Uterus (tissue), 4 donors: ENCODE results near the gene TTYH1. TPM values are rescaled to one million over a fixed set of nuclear protein-coding genes. Genes with fewer than 3 reads are reported as not detected.
A peak's percentile ranks its signal among the peaks of the same experiment; 100 is the strongest.

ENCODE experiments used
- DNase-seq, 2 donors: peaks; one replicate each; pipeline ENCODE4 v3.0.0-alpha.2; 2019 to 2020
- H3K27ac ChIP-seq, 2 donors: fragments of 200-600 bp; sonication (generic); 1 replicate in 1 of 2; 2 replicates in 1 of 2; pipeline ENCODE4 v1.5.1; 2016 to 2018
- H3K27me3 ChIP-seq, 2 donors: fragments of 200-600 bp; sonication (generic); one replicate each; pipeline ENCODE4 v1.5.1; 2018 to 2019; ENCODE audit warnings: control low read depth in 1 of 2
- H3K36me3 ChIP-seq, 2 donors: fragments of 200-600 bp; sonication (generic); one replicate each; pipeline ENCODE4 v1.5.1; 2019; ENCODE audit warnings: control low read depth in 1 of 2
- H3K4me1 ChIP-seq, 2 donors: fragments of 200-600 bp; sonication (generic); one replicate each; pipeline ENCODE4 v1.5.1; 2018 to 2019; ENCODE audit warnings: control low read depth in 1 of 2
- H3K4me3 ChIP-seq, 2 donors: fragments of 200-600 bp; sonication (generic); 1 replicate in 1 of 2; 2 replicates in 1 of 2; pipeline ENCODE4 v1.5.1; 2018 to 2019; ENCODE audit warnings: mild to moderate bottlenecking in 1 of 2
- H3K9me3 ChIP-seq, 2 donors: fragments of 200-600 bp; sonication (generic); one replicate each; pipeline ENCODE4 v1.5.1; 2019; ENCODE audit warnings: control low read depth in 1 of 2
- POLR2A ChIP-seq, 2 donors: fragments of 450-650 bp; IDR thresholded peaks; one replicate each; pipeline ENCODE4 v1.6.1; 2016; ENCODE audit warnings: antibody characterized with exemption in 2 of 2, mild to moderate bottlenecking in 1 of 2, moderate library complexity in 1 of 2
- intact Hi-C: fragments of 100-400 bp; cut with DNase I; formaldehyde crosslinking; loops from one replicate; pipeline ENCODE4 v1.15.1; 2023; ENCODE audit warnings: low total_unique reads
- total RNA-seq, 4 donors: library from RNA; depleted of rRNA in 3 of 4; stranded (reverse); fragments of >200 nt in 3 of 4; gene quantifications; one replicate each; pipeline versions ENCODE4 v1.1.0 to v1.2.4, GENCODE V29; 2014 to 2023
- TF ChIP-seq, protein P1 (sequence below), 4 experiments: fragments of 200-600 bp in 2 of 4; fragments of 450-650 bp in 2 of 4; sonication (generic) in 2 of 4; IDR thresholded peaks; one replicate each; pipeline ENCODE4 v1.5.1; 2016 to 2019; ENCODE audit warnings: antibody characterized with exemption in 4 of 4, mild to moderate bottlenecking in 2 of 4, moderate library complexity in 1 of 4
- donor health status: DM: yes; HTN: yes; CAD: no.

Gene TTYH1
- total RNA-seq, 4 donors from 2014 or later = 1.9 to 10.2 TPM; not detected in 2

DNA sequence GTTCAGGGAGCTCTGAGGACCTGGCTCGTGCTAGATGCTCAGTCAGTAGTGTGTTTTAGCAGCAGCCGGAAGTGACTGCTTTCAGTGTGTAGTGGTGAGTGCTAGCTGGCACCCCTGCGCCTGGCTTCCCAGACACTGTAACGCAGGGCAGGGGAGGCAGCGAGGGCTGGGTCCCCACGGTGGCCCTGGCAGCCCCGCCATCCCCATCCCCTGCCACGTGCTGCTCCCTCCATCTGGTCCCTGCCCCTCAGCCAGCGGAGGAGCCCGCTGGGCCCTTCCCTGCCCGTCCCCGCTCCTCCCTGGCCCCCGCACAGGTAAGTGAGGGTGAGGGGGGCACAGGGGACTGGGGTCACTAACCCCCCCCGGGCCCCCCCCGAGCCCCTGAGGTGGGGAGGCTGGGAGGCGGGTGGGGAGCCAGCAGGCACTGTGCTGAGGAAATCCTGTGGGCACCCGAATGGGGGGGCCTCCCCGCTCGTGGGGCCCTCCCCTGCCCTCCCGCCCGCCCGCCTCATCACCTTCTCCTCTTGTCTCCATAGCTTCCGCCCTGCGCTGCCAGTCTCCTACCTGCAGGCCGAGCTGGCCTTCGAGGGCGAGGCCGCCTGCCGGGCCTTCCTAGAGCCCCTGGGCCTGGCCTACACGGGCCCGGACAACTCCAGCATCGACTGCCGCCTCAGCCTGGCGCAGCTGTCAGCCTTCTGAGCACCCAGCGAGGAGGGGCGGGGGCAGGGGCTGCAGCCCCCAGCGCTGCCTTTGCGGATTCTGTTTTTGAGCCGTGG lies 45.2 kb downstream of the TTYH1 start:
- DNase-seq = no peak
- H3K36me3 ChIP-seq = no peaks in the 10 kb centered on the region

DNA sequence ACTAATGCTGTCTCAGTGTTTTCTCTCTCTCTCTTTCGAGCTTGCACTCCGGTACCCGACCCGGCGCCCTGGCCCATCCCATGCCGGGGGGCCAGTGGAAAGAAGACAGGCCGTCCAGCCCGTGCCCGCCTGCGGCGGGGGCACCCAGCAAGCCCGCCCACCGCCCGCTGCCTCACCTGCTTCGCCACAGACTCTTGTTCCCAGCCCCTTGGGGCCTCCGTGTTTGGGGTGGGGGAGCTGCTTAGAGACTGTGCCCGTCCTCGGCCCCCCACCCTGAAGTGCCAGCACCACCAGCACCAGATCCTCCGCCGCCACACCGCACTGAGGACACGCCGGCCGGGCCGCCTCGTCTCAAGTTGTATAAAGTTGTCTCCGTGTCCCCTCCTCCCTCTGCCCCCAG lies 45.9 kb downstream of the TTYH1 start:
- Histone ChIP-seq H3K9me3 (no peaks in the 10 kb centered on the region), H3K27ac (no peak overlapping the region), H3K4me1 (no peaks in the 10 kb centered on the region), H3K36me3 (no peaks in the 10 kb centered on the region), H3K27me3 (no peaks in the 10 kb centered on the region), H3K4me3 (no peak overlapping the region)
- TF ChIP-seq POLR2A (IDR thresholded peaks at IDR 0.05) = no peak
- TF ChIP-seq, protein P1, sequence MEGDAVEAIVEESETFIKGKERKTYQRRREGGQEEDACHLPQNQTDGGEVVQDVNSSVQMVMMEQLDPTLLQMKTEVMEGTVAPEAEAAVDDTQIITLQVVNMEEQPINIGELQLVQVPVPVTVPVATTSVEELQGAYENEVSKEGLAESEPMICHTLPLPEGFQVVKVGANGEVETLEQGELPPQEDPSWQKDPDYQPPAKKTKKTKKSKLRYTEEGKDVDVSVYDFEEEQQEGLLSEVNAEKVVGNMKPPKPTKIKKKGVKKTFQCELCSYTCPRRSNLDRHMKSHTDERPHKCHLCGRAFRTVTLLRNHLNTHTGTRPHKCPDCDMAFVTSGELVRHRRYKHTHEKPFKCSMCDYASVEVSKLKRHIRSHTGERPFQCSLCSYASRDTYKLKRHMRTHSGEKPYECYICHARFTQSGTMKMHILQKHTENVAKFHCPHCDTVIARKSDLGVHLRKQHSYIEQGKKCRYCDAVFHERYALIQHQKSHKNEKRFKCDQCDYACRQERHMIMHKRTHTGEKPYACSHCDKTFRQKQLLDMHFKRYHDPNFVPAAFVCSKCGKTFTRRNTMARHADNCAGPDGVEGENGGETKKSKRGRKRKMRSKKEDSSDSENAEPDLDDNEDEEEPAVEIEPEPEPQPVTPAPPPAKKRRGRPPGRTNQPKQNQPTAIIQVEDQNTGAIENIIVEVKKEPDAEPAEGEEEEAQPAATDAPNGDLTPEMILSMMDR (IDR thresholded peaks at IDR 0.05) = no peak
- intact Hi-C loops = no loop called here
- no peak for DNase-seq

More for the DNA sequence above, 45.2 kb downstream of the TTYH1 start:
- no peak overlapping the region for H3K27ac ChIP-seq
- TF ChIP-seq, protein P1 (IDR thresholded peaks at IDR 0.05) = no peak
- TF ChIP-seq POLR2A (IDR thresholded peaks at IDR 0.05) = no peak
- no peak overlapping the region for H3K4me3 ChIP-seq
- no peaks in the 10 kb centered on the region for H3K4me1 ChIP-seq
- H3K9me3 ChIP-seq = no peaks in the 10 kb centered on the region
- no peaks in the 10 kb centered on the region for H3K27me3 ChIP-seq
- intact Hi-C loops = no loop called here

DNA sequence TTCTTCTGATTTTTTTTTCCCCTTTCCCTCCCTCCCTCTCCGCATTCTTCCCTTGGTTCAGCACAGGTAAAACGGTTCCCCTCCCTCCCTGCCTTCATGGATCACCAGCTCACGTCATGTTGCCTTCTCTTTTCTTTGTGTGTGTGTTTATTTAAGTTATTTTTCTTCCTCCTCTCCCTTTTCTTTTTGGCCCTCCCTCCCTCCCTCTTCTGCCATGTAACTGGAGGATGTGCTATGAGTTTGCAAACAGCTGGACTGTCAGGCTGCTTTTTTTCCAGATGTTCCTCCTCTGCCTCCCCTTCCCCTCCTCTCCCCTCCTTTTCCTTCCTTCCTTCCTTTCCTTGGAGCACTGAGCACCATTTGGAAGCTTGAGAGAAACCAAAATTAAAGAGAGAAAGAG lies 46.3 kb downstream of the TTYH1 start:
- no peaks in the 10 kb centered on the region for H3K27me3 ChIP-seq
- no peaks in the 10 kb centered on the region for H3K9me3 ChIP-seq
- H3K27ac ChIP-seq = no peak overlapping the region
- no peak for TF ChIP-seq POLR2A (IDR thresholded peaks at IDR 0.05)
- TF ChIP-seq, protein P1 (IDR thresholded peaks at IDR 0.05) = no peak
- no peak overlapping the region for H3K4me3 ChIP-seq
- H3K4me1 ChIP-seq = no peaks in the 10 kb centered on the region
- H3K36me3 ChIP-seq = no peaks in the 10 kb centered on the region
- intact Hi-C loops = no loop called here
- DNase-seq = no peak

DNA sequence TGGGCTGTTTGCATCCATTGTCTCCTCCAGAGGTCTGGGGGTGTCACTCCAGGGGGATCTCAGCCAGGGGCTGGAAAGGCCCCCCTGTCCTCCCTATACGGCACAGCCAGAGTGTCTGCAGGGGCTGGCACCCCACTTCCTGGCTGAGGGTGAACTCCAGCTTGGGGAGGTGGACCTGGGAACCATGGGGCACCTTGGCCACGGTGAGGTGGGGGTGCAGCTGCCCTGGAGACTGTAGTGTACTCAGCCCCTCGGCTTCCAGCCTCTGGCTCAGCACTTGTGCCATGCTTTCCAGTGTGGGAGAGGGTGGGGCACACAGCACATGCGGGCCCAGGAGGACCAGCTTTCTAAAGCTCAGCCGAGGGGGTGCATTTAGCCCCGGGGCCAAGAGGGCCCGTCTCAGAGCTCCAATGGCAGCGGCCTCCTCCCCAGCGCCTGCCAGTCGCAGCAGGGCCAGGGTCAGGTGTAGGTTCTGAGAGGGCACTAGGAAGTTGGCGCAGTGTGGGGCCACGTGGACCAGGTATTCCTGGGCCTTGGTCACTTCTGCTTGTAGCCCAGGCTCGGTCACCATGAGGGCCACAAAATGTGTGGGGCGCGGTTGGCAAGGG lies 46.9 kb downstream of the TTYH1 start:
- Histone ChIP-seq H3K27me3 (no peaks in the 10 kb centered on the region), H3K9me3 (no peaks in the 10 kb centered on the region), H3K4me1 (no peaks in the 10 kb centered on the region), H3K36me3 (no peaks in the 10 kb centered on the region), H3K4me3 (peak overlapping the region in 1 of 2 donors; percentile 58), H3K27ac (peak overlapping the region; percentile 85 to 86)
- no peak for TF ChIP-seq POLR2A (IDR thresholded peaks at IDR 0.05)
- no peak for DNase-seq
- intact Hi-C loops = no loop called here

DNA sequence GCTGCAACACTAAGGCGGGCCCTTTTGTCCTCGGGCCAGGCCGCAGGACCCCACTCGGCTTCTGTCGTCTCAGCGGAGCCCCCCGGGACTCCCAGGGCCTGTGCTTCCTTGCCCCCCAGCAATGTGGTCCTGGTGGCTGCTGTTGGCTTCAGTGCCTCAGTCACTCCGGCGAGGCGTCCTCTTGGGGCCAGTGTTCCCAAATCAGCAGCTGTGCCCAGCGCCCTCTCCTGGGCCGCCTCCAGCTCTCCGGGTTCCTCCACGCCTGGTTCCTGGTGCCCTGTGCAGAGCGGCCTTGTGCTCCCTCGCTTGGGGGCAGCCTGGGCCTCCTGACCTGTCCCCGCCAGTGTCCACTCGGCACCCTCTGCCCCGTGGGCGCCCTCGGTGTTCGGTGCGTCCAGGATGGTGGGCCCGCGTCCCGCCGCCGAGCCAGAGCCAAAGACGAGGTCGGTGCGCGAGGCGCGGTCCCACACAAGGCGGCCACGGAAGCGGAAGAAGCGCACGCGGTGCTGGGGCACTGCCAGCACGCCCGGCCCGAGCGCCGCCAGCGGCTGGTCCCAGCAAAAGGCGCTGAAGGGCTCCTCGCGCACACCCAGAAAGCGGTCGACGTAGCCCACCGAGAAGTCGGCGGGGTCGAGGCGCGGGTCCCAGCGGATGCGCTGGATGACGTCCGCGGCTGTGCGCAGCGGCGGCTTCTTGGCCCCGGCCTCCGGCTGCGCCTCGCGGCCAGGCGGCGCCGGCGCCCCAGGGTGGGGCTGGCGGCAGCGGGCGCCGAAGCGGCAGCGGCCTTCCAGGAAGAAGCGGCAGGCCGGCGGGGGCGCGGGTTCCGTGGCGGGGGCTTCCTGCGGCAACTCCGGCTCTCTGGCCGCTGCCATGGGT lies 47.6 kb downstream of the TTYH1 start:
- no peak for TF ChIP-seq POLR2A (IDR thresholded peaks at IDR 0.05)
- TF ChIP-seq, protein P1 (IDR thresholded peaks at IDR 0.05) = peak in 2 of 4 experiments; percentile 3 to 27
- Histone ChIP-seq H3K4me3 (peak overlapping the region; percentile 37 to 58), H3K4me1 (no peaks in the 10 kb centered on the region), H3K27ac (peak overlapping the region; percentile 85 to 86), H3K36me3 (no peaks in the 10 kb centered on the region), H3K27me3 (no peaks in the 10 kb centered on the region), H3K9me3 (no peaks in the 10 kb centered on the region)
- intact Hi-C loops = no loop called here
- DNase-seq = peak; percentile 55 to 74
